SK-N-SH treated with all-trans-retinoic acid at 6 μM for 48 hours (cell line): ENCODE data around the gene IFT25.

ENCODE experiments used
- CREB5 ChIP-seq: fragments of 250-450 bp; sonication (Bioruptor Pico); IDR thresholded peaks from 2 replicates; pipeline ENCODE4 v1.5.1; 2020; ENCODE audit warnings: low read depth, mild to moderate bottlenecking, moderate library complexity
- ESRRG ChIP-seq: fragments of 250-450 bp; sonication (Bioruptor Pico); IDR thresholded peaks from 2 replicates; pipeline ENCODE4 v1.6.1; 2021; ENCODE audit warnings: mild to moderate bottlenecking
- ZFP30 ChIP-seq: fragments of 450-650 bp; formaldehyde crosslinking; IDR thresholded peaks from 2 replicates; pipeline ENCODE4 v1.5.0; 2022; ENCODE audit warnings: mild to moderate bottlenecking, moderate library complexity
- ZNF70 ChIP-seq: fragments of 450-650 bp; formaldehyde crosslinking; IDR thresholded peaks from 2 replicates; pipeline ENCODE4 v1.5.0; 2020; ENCODE audit warnings: mild to moderate bottlenecking, moderate library complexity

DNA sequence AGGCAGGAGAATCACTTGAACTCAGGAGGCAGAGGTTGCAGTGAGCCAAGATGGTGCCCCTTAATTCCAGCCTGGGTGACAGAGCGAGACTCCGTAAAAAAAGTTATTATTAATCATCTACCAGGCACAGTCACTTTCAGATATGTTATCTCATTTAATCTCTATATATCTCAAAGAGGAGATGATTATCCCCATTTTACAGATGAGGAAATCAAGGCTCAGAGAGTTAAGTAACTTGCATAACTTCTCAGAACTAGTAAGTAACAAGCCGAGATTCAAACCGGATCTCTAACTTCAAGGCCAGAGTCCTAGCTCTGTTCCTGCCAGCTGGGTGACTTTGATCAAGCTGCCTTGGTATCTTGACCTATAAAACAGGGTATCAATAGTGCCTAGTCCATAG is 34.1 kb downstream of the IFT25 start:
- TF ChIP-seq ZNF70 (CRISPR knock-in tag): no peak
- no peak for TF ChIP-seq ESRRG (CRISPR knock-in tag)
- TF ChIP-seq ZFP30 (CRISPR knock-in tag): no peak
- no peak for TF ChIP-seq CREB5 (CRISPR knock-in tag)
